SU-DHL-6 (cell line): Measurements from ENCODE around the gene OR51F2.

Experiments
- H2AFZ ChIP-seq: fragments of 200-600 bp; sonication (generic); 2 replicates; pipeline ENCODE4 v1.6.1; 2014; ENCODE audit warnings: low read depth, mild to moderate bottlenecking, moderate library complexity, mixed read lengths, antibody characterized with exemption, low read length; ENCODE audit not compliant: severe bottlenecking
- H3F3A ChIP-seq: fragments of 200-600 bp; shearing (Covaris generic); 2 replicates; pipeline ENCODE4 v1.6.0; 2016; ENCODE audit warnings: antibody characterized with exemption, mild to moderate bottlenecking; ENCODE audit not compliant: insufficient read depth
- H3K27ac ChIP-seq: fragments of 200-600 bp; sonication (generic); 2 replicates; pipeline ENCODE4 v1.5.1; 2016; ENCODE audit warnings: low read depth, mild to moderate bottlenecking, low read length, moderate library complexity, mixed read lengths
- H3K27me3 ChIP-seq: fragments of 200-600 bp; sonication (generic), shearing (Covaris generic); 2 replicates; pipeline ENCODE4 v1.6.0; 2014; ENCODE audit warnings: mild to moderate bottlenecking, low read length
- H3K36me3 ChIP-seq: fragments of 200-600 bp; sonication (generic); 2 replicates; pipeline ENCODE4 v1.6.1; 2014; ENCODE audit warnings: mild to moderate bottlenecking, low read length, mixed read lengths
- H3K4me2 ChIP-seq: fragments of 300-600, 200-600 bp; shearing (Covaris generic), sonication (generic); 2 replicates; pipeline ENCODE4 v1.6.0; 2014; ENCODE audit warnings: low read length, low read depth, mild to moderate bottlenecking; ENCODE audit not compliant: poor library complexity, severe bottlenecking
- H3K4me3 ChIP-seq: fragments of 200-600 bp; sonication (generic); 2 replicates; pipeline ENCODE4 v1.5.1; 2014; ENCODE audit warnings: antibody characterized with exemption, low read length, mild to moderate bottlenecking, mixed read lengths; ENCODE audit not compliant: insufficient read depth, poor library complexity, severe bottlenecking
- H3K79me2 ChIP-seq: fragments of 200-600 bp; sonication (generic); 2 replicates; pipeline ENCODE4 v1.6.1; 2014; ENCODE audit warnings: mild to moderate bottlenecking, low read length, moderate library complexity; ENCODE audit not compliant: insufficient read depth
- H3K9ac ChIP-seq: fragments of 200-600 bp; sonication (generic); 2 replicates; pipeline ENCODE4 v1.7.0; 2014; ENCODE audit warnings: mild to moderate bottlenecking, low read length
- H3K9me2 ChIP-seq: fragments of 200-600 bp; sonication (generic); replicated peaks from 2 replicates; pipeline ENCODE4 v1.6.1; 2014; ENCODE audit warnings: low read length; ENCODE audit not compliant: insufficient read depth
- H3K9me3 ChIP-seq: fragments of 200-600 bp; sonication (generic); 2 replicates; pipeline ENCODE4 v1.6.1; 2014; ENCODE audit warnings: low read length, mixed read lengths; ENCODE audit not compliant: insufficient read depth
- H4K20me1 ChIP-seq: fragments of 200-600 bp; sonication (generic); 2 replicates; pipeline ENCODE4 v1.6.1; 2014; ENCODE audit warnings: low read depth, mild to moderate bottlenecking, antibody characterized with exemption, low read length, moderate library complexity, mixed read lengths
- EZH2phosphoT487 ChIP-seq: fragments of 200-600 bp; sonication (generic), shearing (Covaris generic); conservative IDR thresholded peaks from 2 replicates; pipeline ENCODE4 v1.6.1; 2018; ENCODE audit warnings: mild to moderate bottlenecking, antibody characterized with exemption, low read length, moderate library complexity, mixed read lengths
- TF ChIP-seq, protein P1 (sequence below): fragments of 200-600 bp; sonication (generic); IDR thresholded peaks from one replicate; pipeline ENCODE4 v1.5.1; 2017; ENCODE audit warnings: antibody characterized with exemption, mild to moderate bottlenecking, low read length, moderate library complexity; ENCODE audit not compliant: insufficient read depth, poor library complexity, severe bottlenecking

Gene OR51F2

DNA sequence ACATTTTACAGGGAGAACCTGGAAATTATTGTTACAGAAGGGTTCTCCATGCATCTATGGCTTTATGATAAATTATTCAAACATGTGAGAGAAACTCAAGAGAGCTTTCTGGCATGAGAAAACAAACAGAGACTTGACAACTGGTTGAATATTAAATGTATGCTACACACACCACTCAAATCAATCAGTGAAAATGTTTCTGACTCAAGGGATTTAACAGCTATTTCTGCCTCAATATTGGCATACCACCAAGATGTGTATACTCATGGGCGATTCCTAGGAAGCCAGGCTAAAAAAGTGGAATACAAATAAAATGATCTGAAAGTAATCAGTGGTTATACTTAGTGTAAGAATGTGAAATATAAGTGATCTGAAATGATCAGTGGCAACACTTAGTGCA, 44.7 kb downstream of the OR51F2 start:
- Histone ChIP-seq H3K4me3 (no peak overlapping the region), H4K20me1 (no peaks in the 10 kb centered on the region), H3K27ac (no peak overlapping the region), H3K36me3 (no peaks in the 10 kb centered on the region), H3K27me3 (no peaks in the 10 kb centered on the region), H2AFZ (no peak overlapping the region), H3K79me2 (no peaks in the 10 kb centered on the region), H3K4me2 (no peak overlapping the region), H3K9ac (no peak overlapping the region), H3K9me3 (no peaks in the 10 kb centered on the region), H3K9me2 (no peaks in the 10 kb centered on the region), H3F3A (no peaks in the 10 kb centered on the region)
- TF ChIP-seq EZH2phosphoT487 = no peak
- TF ChIP-seq, protein P1, sequence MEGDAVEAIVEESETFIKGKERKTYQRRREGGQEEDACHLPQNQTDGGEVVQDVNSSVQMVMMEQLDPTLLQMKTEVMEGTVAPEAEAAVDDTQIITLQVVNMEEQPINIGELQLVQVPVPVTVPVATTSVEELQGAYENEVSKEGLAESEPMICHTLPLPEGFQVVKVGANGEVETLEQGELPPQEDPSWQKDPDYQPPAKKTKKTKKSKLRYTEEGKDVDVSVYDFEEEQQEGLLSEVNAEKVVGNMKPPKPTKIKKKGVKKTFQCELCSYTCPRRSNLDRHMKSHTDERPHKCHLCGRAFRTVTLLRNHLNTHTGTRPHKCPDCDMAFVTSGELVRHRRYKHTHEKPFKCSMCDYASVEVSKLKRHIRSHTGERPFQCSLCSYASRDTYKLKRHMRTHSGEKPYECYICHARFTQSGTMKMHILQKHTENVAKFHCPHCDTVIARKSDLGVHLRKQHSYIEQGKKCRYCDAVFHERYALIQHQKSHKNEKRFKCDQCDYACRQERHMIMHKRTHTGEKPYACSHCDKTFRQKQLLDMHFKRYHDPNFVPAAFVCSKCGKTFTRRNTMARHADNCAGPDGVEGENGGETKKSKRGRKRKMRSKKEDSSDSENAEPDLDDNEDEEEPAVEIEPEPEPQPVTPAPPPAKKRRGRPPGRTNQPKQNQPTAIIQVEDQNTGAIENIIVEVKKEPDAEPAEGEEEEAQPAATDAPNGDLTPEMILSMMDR = no peak
